Liver (tissue), 3 donors: ENCODE results near the gene CMIP.
A peak's percentile ranks its signal among the peaks of the same experiment; 100 is the strongest.

ENCODE experiments used
- CTCF ChIP-seq: fragments of 150-350 bp; IDR thresholded peaks from 2 replicates; pipeline ENCODE4 v1.5.1; 2017; ENCODE audit warnings: improper control_type of control experiment, low read depth, low read length; ENCODE audit not compliant: missing input control
- EGR1 ChIP-seq, 2 donors: IDR thresholded peaks; 2 replicates each; pipeline ENCODE4 v1.6.1; 2016 to 2018; ENCODE audit warnings: antibody characterized with exemption in 2 of 2, low read depth in 2 of 2
- FOXA2 ChIP-seq: IDR thresholded peaks from 2 replicates; pipeline ENCODE4 v1.6.1; 2016; ENCODE audit warnings: antibody characterized with exemption
- GABPA ChIP-seq, 2 donors: IDR thresholded peaks in 1 of 2; conservative IDR thresholded peaks in 1 of 2; 2 replicates each; pipeline ENCODE4 v1.6.1; 2016; ENCODE audit warnings: antibody characterized with exemption in 2 of 2, mild to moderate bottlenecking in 1 of 2, moderate library complexity in 1 of 2
- MAX ChIP-seq: IDR thresholded peaks from 2 replicates; pipeline ENCODE4 v1.6.1; 2016; ENCODE audit warnings: antibody characterized with exemption
- RAD21 ChIP-seq, 2 donors: IDR thresholded peaks; 2 replicates each; pipeline ENCODE4 v1.6.1; 2016; ENCODE audit warnings: antibody characterized with exemption in 2 of 2, mild to moderate bottlenecking in 2 of 2
- RXRA ChIP-seq, 2 donors: IDR thresholded peaks; 2 replicates each; pipeline ENCODE4 v1.6.1; 2017 to 2018; ENCODE audit warnings: antibody characterized with exemption in 2 of 2, mild to moderate bottlenecking in 1 of 2
- TAF1 ChIP-seq: conservative IDR thresholded peaks from 2 replicates; pipeline ENCODE4 v1.6.1; 2016; ENCODE audit warnings: antibody characterized with exemption, mild to moderate bottlenecking
- YY1 ChIP-seq: IDR thresholded peaks from 2 replicates; pipeline ENCODE4 v1.6.1; 2016; ENCODE audit warnings: antibody characterized with exemption, mild to moderate bottlenecking
- ZBTB33 ChIP-seq: IDR thresholded peaks from 2 replicates; pipeline ENCODE4 v1.6.1; 2016; ENCODE audit warnings: antibody characterized with exemption
- donor health status: healthy.
- donor health status: healthy.

- TF ChIP-seq YY1 (no peak), CTCF (no peak), MAX (no peak), EGR1 (IDR thresholded peaks at IDR 0.05; ENCODE audit: low read depth in 2 of 2) (no peak), TAF1 (no peak), GABPA (IDR thresholded peaks at IDR 0.05 in 1 of 2, conservative IDR thresholded peaks at IDR 0.05 in 1 of 2) (no peak), RXRA (IDR thresholded peaks at IDR 0.05) (no peak), ZBTB33 (no peak), FOXA2 (no peak), RAD21 (IDR thresholded peaks at IDR 0.05) (peak in 1 of 2 donors; percentile 13)
Measured at GRCh38 chr16:81488687-81489411, 44.2 kb downstream of the CMIP start.
